Smooth muscle cell of bladder (primary cell): ENCODE data around the gene SLC20A1. TPM values are rescaled to one million over a fixed set of nuclear protein-coding genes. Genes with fewer than 3 reads are reported as not detected.

Experiments used
- total RNA-seq: library from RNA; depleted of rRNA; stranded (reverse); fragments of >200 nt; gene quantifications from 2 replicates; pipeline ENCODE4 v1.2.3, GENCODE V29; 2014

The SLC20A1 gene, protein sequence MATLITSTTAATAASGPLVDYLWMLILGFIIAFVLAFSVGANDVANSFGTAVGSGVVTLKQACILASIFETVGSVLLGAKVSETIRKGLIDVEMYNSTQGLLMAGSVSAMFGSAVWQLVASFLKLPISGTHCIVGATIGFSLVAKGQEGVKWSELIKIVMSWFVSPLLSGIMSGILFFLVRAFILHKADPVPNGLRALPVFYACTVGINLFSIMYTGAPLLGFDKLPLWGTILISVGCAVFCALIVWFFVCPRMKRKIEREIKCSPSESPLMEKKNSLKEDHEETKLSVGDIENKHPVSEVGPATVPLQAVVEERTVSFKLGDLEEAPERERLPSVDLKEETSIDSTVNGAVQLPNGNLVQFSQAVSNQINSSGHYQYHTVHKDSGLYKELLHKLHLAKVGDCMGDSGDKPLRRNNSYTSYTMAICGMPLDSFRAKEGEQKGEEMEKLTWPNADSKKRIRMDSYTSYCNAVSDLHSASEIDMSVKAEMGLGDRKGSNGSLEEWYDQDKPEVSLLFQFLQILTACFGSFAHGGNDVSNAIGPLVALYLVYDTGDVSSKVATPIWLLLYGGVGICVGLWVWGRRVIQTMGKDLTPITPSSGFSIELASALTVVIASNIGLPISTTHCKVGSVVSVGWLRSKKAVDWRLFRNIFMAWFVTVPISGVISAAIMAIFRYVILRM
- total RNA-seq, result 28.2 and 42.7 TPM in 2 replicates

DNA sequence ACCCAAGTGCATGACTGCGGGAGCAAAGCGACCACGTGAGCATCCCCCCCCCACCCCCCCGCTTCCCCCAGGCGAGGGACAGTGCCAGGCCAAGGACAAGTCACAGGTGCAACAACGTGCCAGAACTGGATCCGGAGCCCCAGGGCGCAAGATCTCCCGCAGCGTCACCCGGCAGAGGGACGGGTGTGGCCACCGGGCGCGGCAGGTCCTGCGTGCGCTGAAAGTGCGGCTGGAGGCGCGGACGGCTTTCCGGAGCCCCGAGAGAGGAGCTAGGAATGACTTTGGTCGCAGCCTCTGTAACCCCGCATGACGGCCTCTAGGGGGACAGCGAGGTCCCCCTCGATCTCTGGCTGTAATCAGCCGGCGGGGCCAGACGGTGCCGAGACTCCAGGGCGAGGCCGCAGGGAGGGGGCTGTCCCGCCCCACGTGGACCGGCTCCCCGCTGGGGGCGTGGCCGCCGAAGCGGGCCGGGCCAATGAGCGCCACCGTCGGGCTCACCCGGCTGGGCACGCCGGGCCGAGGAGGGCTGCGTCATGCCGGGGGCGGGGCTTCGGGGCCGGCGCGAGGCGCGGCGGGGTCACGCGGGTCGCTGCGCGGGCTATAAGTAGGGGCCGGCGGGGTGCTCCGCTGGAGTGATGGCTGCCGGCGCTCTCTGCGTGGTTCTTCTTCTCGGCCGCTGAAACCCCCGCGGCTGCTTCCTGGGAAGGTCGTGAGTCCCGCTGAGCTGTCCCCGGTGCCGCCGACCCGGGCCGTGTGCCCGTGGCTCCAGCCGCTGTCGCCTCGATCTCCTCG lies at the start of gene SLC20A1:
SLC20A1 (plus strand) TSS at position 630 of the 792 bp plus-strand sequence. CDS start 890 bp downstream, outside the sequence.

Other genes with a start within 250 kb of the SLC20A1 start
- gene RGPD8, start 212.3 kb upstream of the SLC20A1 start, total RNA-seq, result 9.2 and 11.1 TPM in 2 replicates
- gene TTL, start 163.8 kb upstream of the SLC20A1 start, total RNA-seq, result 14.4 and 25.2 TPM in 2 replicates
- 9.7 and 11.5 TPM in 2 replicates for gene POLR1B, start 103.5 kb upstream of the SLC20A1 start, total RNA-seq
- 12.0 and 14.2 TPM in 2 replicates for gene CHCHD5, start 61.3 kb upstream of the SLC20A1 start, total RNA-seq
- not detected in 2 replicates for gene NT5DC4, start 75.1 kb downstream of the SLC20A1 start, total RNA-seq
- gene CKAP2L, start 118.7 kb downstream of the SLC20A1 start, total RNA-seq, result 0.74 and 0.85 TPM in 2 replicates
- gene IL1A, start 138.6 kb downstream of the SLC20A1 start, total RNA-seq, result 2.3 and 7.5 TPM in 2 replicates
- 26.3 and 54.3 TPM in 2 replicates for gene IL1B, start 190.8 kb downstream of the SLC20A1 start, total RNA-seq